ENCODE results near the gene CLEC10A. TPM values are rescaled to one million over a fixed set of nuclear protein-coding genes. Genes with fewer than 3 reads are reported as not detected.
"Not testable (repeated sequence)": the region's sequence is repeated elsewhere in the genome, so short reads cannot be mapped to it uniquely, and the experiment has no call there.

CLEC10A gene
- polyA plus RNA-seq, 3 donors = 22.7 to 69.4 (median 61.9) TPM

DNA sequence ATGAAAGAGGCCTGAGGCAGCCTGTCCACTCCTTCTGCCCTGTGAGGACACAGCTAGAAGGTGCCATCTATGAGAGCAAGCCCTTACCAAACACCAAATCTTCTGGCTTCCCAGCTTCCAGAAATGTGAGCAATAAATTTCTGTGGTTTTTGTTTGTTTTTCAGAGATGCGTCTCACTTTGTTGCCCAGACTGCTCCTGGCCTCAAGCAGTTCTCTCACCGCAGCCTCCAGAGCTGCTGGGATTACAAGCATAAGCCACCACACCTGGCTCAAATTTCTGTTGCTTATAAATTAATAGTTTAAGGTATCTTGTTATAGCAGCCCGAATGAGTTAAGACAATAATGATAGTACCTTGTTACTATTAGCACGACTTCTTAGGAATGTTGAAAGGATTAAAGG is 23.7 kb downstream of the CLEC10A start:
- no peaks in the 10 kb centered on the region for H3K9me3 Mint-ChIP-seq

DNA sequence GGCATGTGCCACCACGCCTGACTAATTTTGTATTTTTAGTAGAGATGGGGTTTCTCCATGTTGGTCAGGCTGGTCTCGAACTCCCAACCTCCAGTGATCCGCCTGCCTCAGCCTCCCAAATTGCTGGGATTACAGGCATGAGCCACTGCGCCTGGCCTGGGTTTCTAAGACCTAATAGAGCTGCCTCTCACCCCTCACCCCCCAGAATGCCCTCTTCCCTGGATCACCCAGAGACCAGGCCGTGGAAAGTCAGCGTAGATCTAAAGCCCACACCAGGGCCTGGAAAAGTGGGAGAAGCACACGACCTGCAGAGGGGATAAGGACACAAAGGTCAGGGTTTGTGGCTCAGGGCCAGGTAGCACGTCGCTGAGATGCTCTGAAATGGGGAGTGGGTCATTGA is 29.5 kb downstream of the CLEC10A start:
- not testable (repeated sequence) for H3K36me3 Mint-ChIP-seq; H3K36me3 ChIP-seq (replicated peaks in 1 of 2; ENCODE audit: control insufficient read depth in 1 of 2, insufficient read depth in 2 of 2, low read length in 2 of 2); H3K4me3 ChIP-seq (replicated peaks in 1 of 3; ENCODE audit: low read depth in 2 of 3, low read length in 3 of 3); H3K4me3 Mint-ChIP-seq; H3K9ac ChIP-seq (ENCODE audit: insufficient read depth, low read length, poor library complexity, severe bottlenecking); H3K27me3 ChIP-seq (ENCODE audit: control insufficient read depth in 2 of 2, insufficient read depth in 2 of 2, low read length in 2 of 2); H3K27ac ChIP-seq (ENCODE audit: low read depth in 1 of 2, low read length in 2 of 2); H3K9me3 Mint-ChIP-seq; H3K27ac Mint-ChIP-seq; H3K4me2 ChIP-seq (replicated peaks; ENCODE audit: extremely low read depth, low read length, poor library complexity, severe bottlenecking); H3K79me2 ChIP-seq (ENCODE audit: insufficient read depth, low read length); H3K27me3 Mint-ChIP-seq (ENCODE audit: low read depth in 3 of 3); H3K9me3 ChIP-seq (replicated peaks in 1 of 2; ENCODE audit: control insufficient read depth in 1 of 2, insufficient read depth in 1 of 2, low read length in 2 of 2); H4K20me1 ChIP-seq (ENCODE audit: insufficient read depth, low read length); H2AFZ ChIP-seq (ENCODE audit: insufficient read depth, low read depth, low read length, poor library complexity, severe bottlenecking); DNase-seq
- WGBS (ENCODE audit: insufficient coverage) = 89% methylated on average over 6 of the region's 9 CpGs
- intact Hi-C loops (cut with micrococcal nuclease) = loop anchor here in 1 of 2 donors (5.0 kb wide), 1 partner anchor 47 kb away; no protein-coding TSS in a partner anchor
- H3K4me1 Mint-ChIP-seq = peaks cover 37% of the 10 kb centered on the region
- peaks cover 30 to 47% of the 10 kb centered on the region in 2 donors for H3K4me1 ChIP-seq (ENCODE audit: control insufficient read depth in 1 of 2, insufficient read depth in 2 of 2, low read length in 2 of 2)

More for the DNA sequence above, 23.7 kb downstream of the CLEC10A start:
- DNase-seq = no peak
- Histone ChIP-seq H3K4me1 (ENCODE audit: control insufficient read depth in 1 of 2, insufficient read depth in 2 of 2, low read length in 2 of 2) (peaks cover 22 to 38% of the 10 kb centered on the region in 2 donors), H3K27me3 (ENCODE audit: control insufficient read depth in 2 of 2, insufficient read depth in 2 of 2, low read length in 2 of 2) (no peaks in the 10 kb centered on the region), H3K36me3 (replicated peaks in 1 of 2; ENCODE audit: control insufficient read depth in 1 of 2, insufficient read depth in 2 of 2, low read length in 2 of 2) (no peaks in the 10 kb centered on the region), H3K27ac (ENCODE audit: low read depth in 1 of 2, low read length in 2 of 2) (no peak overlapping the region), H3K4me3 (replicated peaks in 1 of 3; ENCODE audit: low read depth in 2 of 3, low read length in 3 of 3) (no peak overlapping the region), H3K9me3 (replicated peaks in 1 of 2; ENCODE audit: control insufficient read depth in 1 of 2, insufficient read depth in 1 of 2, low read length in 2 of 2) (no peaks in the 10 kb centered on the region), H3K79me2 (ENCODE audit: insufficient read depth, low read length) (no peaks in the 10 kb centered on the region), H3K9ac (ENCODE audit: insufficient read depth, low read length, poor library complexity, severe bottlenecking) (no peak overlapping the region), H2AFZ (ENCODE audit: insufficient read depth, low read depth, low read length, poor library complexity, severe bottlenecking) (no peak overlapping the region), H4K20me1 (ENCODE audit: insufficient read depth, low read length) (no peaks in the 10 kb centered on the region), H3K4me2 (replicated peaks; ENCODE audit: extremely low read depth, low read length, poor library complexity, severe bottlenecking) (no peak overlapping the region)
- H3K4me1 Mint-ChIP-seq = peaks cover 37% of the 10 kb centered on the region
- H3K4me3 Mint-ChIP-seq = no peak overlapping the region
- TF ChIP-seq CTCF (IDR thresholded peaks at IDR 0.05) = no peak
- peaks cover 0 to 2% of the 10 kb centered on the region in 2 donors for H3K36me3 Mint-ChIP-seq
- H3K27me3 Mint-ChIP-seq (ENCODE audit: low read depth in 3 of 3) = peaks cover 0 to 5% (median 4%) of the 10 kb centered on the region in 3 donors
- WGBS (ENCODE audit: insufficient coverage) = 100% methylated on average over 2 of the region's 4 CpGs
- intact Hi-C loops (cut with micrococcal nuclease) = no loop called here
- no peak overlapping the region for H3K27ac Mint-ChIP-seq
